SK-N-SH (cell line): ENCODE results near the gene RASAL3. TPM values are rescaled to one million over a fixed set of nuclear protein-coding genes. Genes with fewer than 3 reads are reported as not detected.
A peak's percentile ranks its signal among the peaks of the same experiment; 100 is the strongest.

Source experiments
- CTCF ChIA-PET: fragments of 300-600, 350-600 bp; formaldehyde crosslinking; extraction: SDS; loops from one replicate; lab custom pipeline; 2021; lab: Yijun Ruan, JAX
- POLR2A ChIA-PET: fragments of 350-600 bp; sonication (Branson Sonifier 250); formaldehyde crosslinking; extraction: SDS; loops from one replicate; lab custom pipeline; 2020; ENCODE audit warnings: antibody characterized with exemption, inconsistent platforms; lab: Yijun Ruan, JAX
- DNase-seq: peaks from one replicate; pipeline ENCODE4 v3.0.0; 2012
- H2AFZ ChIP-seq: fragments of 200-600 bp; sonication (generic); 2 replicates; pipeline ENCODE4 v1.8.1; 2016; ENCODE audit warnings: antibody characterized with exemption, mild to moderate bottlenecking, low read depth
- H3F3A ChIP-seq: fragments of 200-600 bp; sonication (generic); replicated peaks from 2 replicates; pipeline ENCODE3; 2016; ENCODE audit warnings: antibody characterized with exemption, mild to moderate bottlenecking; ENCODE audit not compliant: insufficient read depth
- H3K27ac ChIP-seq, 2 experiments: fragments of 200-500 bp in 1 of 2; fragments of 200-600 bp in 1 of 2; sonication (Bioruptor generic) in 1 of 2; sonication (generic), shearing (Covaris generic) in 1 of 2; 2 replicates each; pipeline versions ENCODE4 v1.5.1 to v1.6.1; 2014 to 2016; ENCODE audit warnings: low read depth in 2 of 2, inconsistent platforms in 1 of 2, low read length in 1 of 2, mild to moderate bottlenecking in 1 of 2, mixed read lengths in 1 of 2
- H3K27me3 ChIP-seq: fragments of 200-600 bp; sonication (generic), shearing (Covaris generic); 2 replicates; pipeline ENCODE4 v1.6.1; 2016; ENCODE audit warnings: mixed run types; ENCODE audit not compliant: insufficient read depth
- H3K36me3 ChIP-seq, 2 experiments: fragments of 200-500 bp in 1 of 2; fragments of 200-600 bp in 1 of 2; sonication (Bioruptor generic) in 1 of 2; sonication (generic) in 1 of 2; replicated peaks in 1 of 2; 2 replicates each; pipeline versions ENCODE3 to v1.5.1; 2014 to 2016; ENCODE audit warnings: low read length in 1 of 2, mild to moderate bottlenecking in 1 of 2; ENCODE audit not compliant: insufficient read depth in 2 of 2, control insufficient read depth in 1 of 2
- H3K4me1 ChIP-seq, 2 experiments: fragments of 200-500 bp in 1 of 2; fragments of 200-600 bp in 1 of 2; sonication (Bioruptor generic) in 1 of 2; sonication (generic), shearing (Covaris generic) in 1 of 2; 2 replicates each; pipeline versions ENCODE4 v1.5.1 to v1.6.1; 2014 to 2016; ENCODE audit warnings: low read depth in 1 of 2, low read length in 1 of 2, mixed run types in 1 of 2; ENCODE audit not compliant: insufficient read depth in 2 of 2, control insufficient read depth in 1 of 2
- H3K4me2 ChIP-seq: fragments of 200-600 bp; sonication (generic), shearing (Covaris generic); 2 replicates; pipeline ENCODE4 v1.6.1; 2017; ENCODE audit warnings: mixed run types
- H3K4me3 ChIP-seq, 2 experiments: fragments of 200-500 bp in 1 of 2; fragments of 200-600 bp in 1 of 2; sonication (Bioruptor generic) in 1 of 2; sonication (generic), shearing (Covaris generic) in 1 of 2; 2 replicates each; pipeline versions ENCODE4 v1.5.1 to v1.8.1; 2014 to 2016; ENCODE audit warnings: low read depth in 2 of 2, inconsistent platforms in 1 of 2, low read length in 1 of 2, mild to moderate bottlenecking in 1 of 2, mixed read lengths in 1 of 2, moderate library complexity in 1 of 2
- H3K79me2 ChIP-seq: fragments of 200-600 bp; sonication (generic); 2 replicates; pipeline ENCODE4 v1.8.1; 2017; ENCODE audit warnings: mild to moderate bottlenecking; ENCODE audit not compliant: insufficient read depth
- H3K9ac ChIP-seq: fragments of 200-600 bp; sonication (generic); 2 replicates; pipeline ENCODE4 v1.6.1; 2017; ENCODE audit warnings: mixed run types
- H3K9me2 ChIP-seq: fragments of 200-600 bp; sonication (generic); 2 replicates; pipeline ENCODE4 v1.6.1; 2017; ENCODE audit warnings: mixed run types
- H3K9me3 ChIP-seq: fragments of 200-600 bp; sonication (generic); 2 replicates; pipeline ENCODE4 v1.6.1; 2017; ENCODE audit warnings: mixed run types, mild to moderate bottlenecking, moderate library complexity
- H4K20me1 ChIP-seq: fragments of 200-600 bp; sonication (generic); 2 replicates; pipeline ENCODE4 v1.6.1; 2017; ENCODE audit warnings: mild to moderate bottlenecking, mixed run types; ENCODE audit not compliant: insufficient read depth
- EP300 ChIP-seq, 2 experiments: IDR thresholded peaks; 2 replicates each; pipeline versions ENCODE4 v1.4.0 to v1.6.1; 2012; ENCODE audit warnings: borderline replicate concordance in 1 of 2, low read depth in 1 of 2, low read length in 1 of 2
- EZH2phosphoT487 ChIP-seq: fragments of 200-600 bp; sonication (generic); IDR thresholded peaks from 2 replicates; pipeline ENCODE4 v1.6.1; 2017; ENCODE audit warnings: low read depth, mixed run types, mild to moderate bottlenecking, antibody characterized with exemption, moderate library complexity, borderline replicate concordance
- FOSL2 ChIP-seq: IDR thresholded peaks from 2 replicates; pipeline ENCODE4 v1.4.0; 2012; ENCODE audit warnings: low read depth, mild to moderate bottlenecking, moderate library complexity, borderline replicate concordance
- FOXM1 ChIP-seq: IDR thresholded peaks from 2 replicates; pipeline ENCODE4 v1.4.0; 2012; ENCODE audit warnings: low read depth, mild to moderate bottlenecking
- GABPA ChIP-seq: IDR thresholded peaks from 2 replicates; pipeline ENCODE4 v1.4.0; 2012; ENCODE audit warnings: low read depth, mild to moderate bottlenecking
- IRF3 ChIP-seq: fragments of 150-350 bp; IDR thresholded peaks from 2 replicates; pipeline ENCODE4 v1.6.1; 2016; ENCODE audit warnings: mild to moderate bottlenecking, low read depth, low read length
- JUND ChIP-seq: IDR thresholded peaks from 2 replicates; pipeline ENCODE4 v1.4.0; 2012
- MEF2A ChIP-seq: IDR thresholded peaks from 2 replicates; pipeline ENCODE4 v1.4.0; 2012; ENCODE audit warnings: low read depth, borderline replicate concordance
- RAD21 ChIP-seq: IDR thresholded peaks from 2 replicates; pipeline ENCODE4 v1.6.1; 2012; ENCODE audit warnings: mild to moderate bottlenecking, low read length
- RXRA ChIP-seq: IDR thresholded peaks from 2 replicates; pipeline ENCODE4 v1.4.0; 2012; ENCODE audit warnings: low read depth, mild to moderate bottlenecking, borderline replicate concordance
- SIN3A ChIP-seq: IDR thresholded peaks from 2 replicates; pipeline ENCODE4 v1.6.1; 2012; ENCODE audit warnings: low read depth, mild to moderate bottlenecking, low read length, moderate library complexity, borderline replicate concordance
- SMC3 ChIP-seq: IDR thresholded peaks from 2 replicates; pipeline ENCODE4 v1.6.1; 2012; ENCODE audit warnings: low read depth, low read length, improper control_type of control experiment
- TCF12 ChIP-seq: IDR thresholded peaks from 2 replicates; pipeline ENCODE4 v1.4.0; 2012
- USF1 ChIP-seq: IDR thresholded peaks from 2 replicates; pipeline ENCODE4 v1.4.0; 2012; ENCODE audit warnings: low read depth, borderline replicate concordance
- YY1 ChIP-seq: IDR thresholded peaks from 2 replicates; pipeline ENCODE4 v1.4.0; 2012; ENCODE audit warnings: low read depth, mild to moderate bottlenecking
- WGBS: methylation state at CpG from one replicate; pipeline ENCODE4 v1.1.6; 2017; ENCODE audit warnings: low lambda C conversion rate; 5-methylcytosine and 5-hydroxymethylcytosine counted together
- polyA plus RNA-seq, 3 experiments: library from polyadenylated mRNA; depleted of rRNA; stranded (reverse); fragments of >200 nt; gene quantifications; 2 replicates each; pipeline ENCODE4 v1.2.3, GENCODE V29; 2012

Gene RASAL3
- polyA plus RNA-seq, 1 of the 3 experiments (the other 2 are of a cell fraction) = 0.02 TPM

GRCh38 chr19:15469513-15470297, 5.4 kb upstream of the RASAL3 start:
- Histone ChIP-seq H3K4me2 (no peak overlapping the region), H3K79me2 (no peaks in the 10 kb centered on the region), H3K4me1 (no peaks in the 10 kb centered on the region), H4K20me1 (no peaks in the 10 kb centered on the region), H2AFZ (no peak overlapping the region), H3F3A (peaks cover 8% of the 10 kb centered on the region), H3K4me3 (no peak overlapping the region), H3K9ac (no peak overlapping the region), H3K9me3 (no peaks in the 10 kb centered on the region), H3K9me2 (no peaks in the 10 kb centered on the region), H3K36me3 (no peaks in the 10 kb centered on the region), H3K27me3 (peaks cover 30% of the 10 kb centered on the region), H3K27ac (no peak overlapping the region)
- peak; percentile 25 for DNase-seq
- 15% methylated on average over 23 of the region's 65 CpGs for WGBS
- TF ChIP-seq SIN3A (no peak), USF1 (no peak), IRF3 (no peak), SMC3 (no peak), RAD21 (no peak), JUND (no peak), TCF12 (no peak), FOSL2 (no peak), RXRA (no peak), EP300 (IDR thresholded peaks at IDR 0.05; ENCODE audit: borderline replicate concordance in 1 of 2, low read depth in 1 of 2, low read length in 1 of 2) (no peak), YY1 (no peak), EZH2phosphoT487 (no peak), FOXM1 (no peak), MEF2A (no peak), GABPA (no peak)
- POLR2A ChIA-PET = no interaction called here
- CTCF ChIA-PET = interaction anchor here (0.6 kb wide), 1 partner anchor 151 kb away, joined by 3 read pairs; no protein-coding TSS in a partner anchor
